HepG2 (cell line): ENCODE data around the gene GATA5. TPM values are rescaled to one million over a fixed set of nuclear protein-coding genes. Genes with fewer than 3 reads are reported as not detected.

Experiments
- ATAC-seq: fragments of 200-7000 bp; cut with Tn5 transposase; 3 replicates; pipeline ENCODE4 v1.9.1; 2020; ENCODE audit warnings: mild to moderate bottlenecking, moderate library complexity
- BruUV-seq: library from RNA; stranded (reverse); fragments of 400-500 nt; replicated peaks from 2 replicates; lab custom pipeline; 2021; lab: Mats Ljungman, UMichigan
- CTCF ChIA-PET: fragments of 300-600 bp; formaldehyde crosslinking; extraction: SDS; loops from one replicate; lab custom pipeline; 2021; ENCODE audit warnings: low total read pairs, inconsistent platforms, low intra/inter-chr PET ratio; lab: Yijun Ruan, JAX
- POLR2A ChIA-PET: fragments of 350-600 bp; sonication (Branson Sonifier 250); formaldehyde crosslinking; loops from one replicate; lab custom pipeline; 2020; ENCODE audit warnings: antibody characterized with exemption, inconsistent platforms; lab: Yijun Ruan, JAX
- DNase-seq: peaks from one replicate; pipeline ENCODE4 v3.0.0-alpha.2; 2015; ENCODE audit warnings: low spot score
- FAIRE-seq: peaks from 3 replicates; lab custom pipeline; 2011; peaks lifted over from hg19 to GRCh38; lab: Jason Lieb, UNC
- H2AFZ ChIP-seq: one replicate; pipeline ENCODE4 v1.6.1; 2011; ENCODE audit warnings: low read length, inconsistent platforms
- H3K27ac ChIP-seq: fragments of 300-600 bp; 3 replicates; pipeline ENCODE4 v1.8.0; 2011; ENCODE audit warnings: mixed run types, mild to moderate bottlenecking, mixed read lengths, low read length, inconsistent platforms; ENCODE audit not compliant: insufficient read depth; ENCODE audit errors: extremely low read length
- H3K27me3 ChIP-seq, 2 experiments: fragments of 200-600 bp in 1 of 2; 2 replicates in 1 of 2; 3 replicates in 1 of 2; pipeline versions ENCODE4 v1.6.0 to v1.8.0; 2011; ENCODE audit warnings: low read length in 2 of 2, mild to moderate bottlenecking in 2 of 2, moderate library complexity in 2 of 2, inconsistent platforms in 1 of 2; ENCODE audit not compliant: insufficient read depth in 2 of 2, control insufficient read depth in 1 of 2
- H3K36me3 ChIP-seq, 2 experiments: fragments of 200-600 bp in 1 of 2; replicated peaks in 1 of 2; 2 replicates in 1 of 2; 3 replicates in 1 of 2; pipeline versions ENCODE4 v1.5.1 to v1.8.0; 2011; ENCODE audit warnings: low read length in 2 of 2, inconsistent platforms in 1 of 2; ENCODE audit not compliant: insufficient read depth in 2 of 2, control insufficient read depth in 1 of 2
- H3K4me1 ChIP-seq: 2 replicates; pipeline ENCODE4 v1.5.1; 2012; ENCODE audit warnings: low read length, inconsistent platforms; ENCODE audit not compliant: insufficient read depth
- H3K4me2 ChIP-seq: 2 replicates; pipeline ENCODE4 v1.6.0; 2011; ENCODE audit warnings: low read depth, low read length, inconsistent platforms
- H3K4me3 ChIP-seq, 3 experiments: fragments of 200-600 bp in 1 of 3; sonication (generic), shearing (Covaris generic) in 1 of 3; replicated peaks in 1 of 3; 2 replicates each; pipeline ENCODE4 v1.5.1; 2011 to 2016; ENCODE audit warnings: low read length in 3 of 3, inconsistent platforms in 2 of 3, low read depth in 2 of 3, mild to moderate bottlenecking in 2 of 3, control low read depth in 1 of 3, mixed read lengths in 1 of 3; ENCODE audit not compliant: insufficient read depth in 1 of 3
- H3K79me2 ChIP-seq: one replicate; pipeline ENCODE4 v1.6.1; 2011; ENCODE audit warnings: low read length, inconsistent platforms; ENCODE audit not compliant: insufficient read depth
- H3K9ac ChIP-seq: 2 replicates; pipeline ENCODE4 v1.6.0; 2011; ENCODE audit warnings: mild to moderate bottlenecking, low read depth, low read length, inconsistent platforms; ENCODE audit not compliant: insufficient read depth
- H3K9me3 ChIP-seq: 2 replicates; pipeline ENCODE4 v1.5.1; 2012; ENCODE audit warnings: mild to moderate bottlenecking, low read length
- H4K20me1 ChIP-seq: 2 replicates; pipeline ENCODE4 v1.6.0; 2011; ENCODE audit warnings: inconsistent platforms, mild to moderate bottlenecking, low read length, moderate library complexity; ENCODE audit not compliant: insufficient read depth
- AKNA ChIP-seq: sonication (generic); formaldehyde crosslinking; IDR thresholded peaks from 2 replicates; pipeline ENCODE4 v1.4.0; 2020; ENCODE audit warnings: missing genetic modification reagents, borderline replicate concordance
- GPN1 ChIP-seq: sonication (generic); formaldehyde crosslinking; IDR thresholded peaks from 2 replicates; pipeline ENCODE4 v1.5.1; 2020; ENCODE audit warnings: missing genetic modification reagents, borderline replicate concordance
- MEF2D ChIP-seq: sonication (generic); formaldehyde crosslinking; IDR thresholded peaks from 2 replicates; pipeline ENCODE4 v1.5.1; 2020; ENCODE audit warnings: mild to moderate bottlenecking, missing genetic modification reagents
- SALL2 ChIP-seq: sonication (generic); formaldehyde crosslinking; IDR thresholded peaks from 2 replicates; pipeline ENCODE4 v1.8.1; 2023; ENCODE audit warnings: mild to moderate bottlenecking, missing genetic modification reagents, inconsistent platforms
- SP4 ChIP-seq: sonication (generic); formaldehyde crosslinking; IDR thresholded peaks from 2 replicates; pipeline ENCODE4 v1.8.1; 2023; ENCODE audit warnings: mild to moderate bottlenecking, missing genetic modification reagents
- ZNF629 ChIP-seq: sonication (generic); formaldehyde crosslinking; conservative IDR thresholded peaks from 2 replicates; pipeline ENCODE4 v1.5.0; 2020; ENCODE audit warnings: missing genetic modification reagents
- WGBS: methylation state at CpG from one replicate; pipeline ENCODE4 v1.1.6; 2017; ENCODE audit warnings: low lambda C conversion rate; 5-methylcytosine and 5-hydroxymethylcytosine counted together
- in situ Hi-C: cut with HindIII; loops from 2 replicates; pipeline ENCODE4 v1.10.0; 2017; ENCODE audit warnings: low pct_unique_long_range_greater_than_20kb; ENCODE audit not compliant: extremely low pct_ligation_motif_present
- intact Hi-C: fragments of 100-400 bp; cut with micrococcal nuclease; formaldehyde crosslinking; loops from one replicate; pipeline ENCODE4 v1.10.0; 2022; ENCODE audit not compliant: unreplicated experiment
- polyA plus RNA-seq, 8 experiments: library from polyadenylated mRNA; depleted of rRNA in 3 of 8; stranded (reverse) in 7 of 8; unstranded in 1 of 8; fragments of >200 nt; fragmentation: Illumina TruSeq in 4 of 8; extraction: Trizol in 4 of 8; gene quantifications; 2 replicates each; pipeline versions ENCODE4 v1.2.1 to v1.2.3, GENCODE V29; 2011 to 2016; ENCODE audit warnings: low read depth in 4 of 8, missing spikeins in 1 of 8, mixed read lengths in 1 of 8; ENCODE audit not compliant: insufficient read depth in 1 of 8
- total RNA-seq, 5 experiments: library from RNA; depleted of rRNA; stranded (reverse); fragments of >200 nt; fragmentation: Illumina TruSeq; extraction: Trizol; gene quantifications; 2 replicates each; pipeline ENCODE4 v1.2.3, GENCODE V29; 2016; ENCODE audit warnings: low read depth in 1 of 5
- TF ChIP-seq, protein P1 (sequence below): sonication (generic); formaldehyde crosslinking; IDR thresholded peaks from 2 replicates; pipeline ENCODE4 v1.4.0; 2020; ENCODE audit warnings: missing genetic modification reagents, borderline replicate concordance
- TF ChIP-seq, protein P2 (sequence below): sonication (generic); formaldehyde crosslinking; IDR thresholded peaks from 2 replicates; pipeline ENCODE4 v1.8.1; 2022; ENCODE audit warnings: low read depth, mild to moderate bottlenecking, missing genetic modification reagents

The GATA5 gene
- total and polyA plus RNA-seq, 2 of the 13 experiments (the other 11 are each of a cell fraction or from before 2014, with no cell fraction given), result 0.12 to 0.20 TPM

- H4K20me1 ChIP-seq, result no peaks in the 10 kb centered on the region; the same call in 1 of the 2 replicates
- TF ChIP-seq, protein P1, sequence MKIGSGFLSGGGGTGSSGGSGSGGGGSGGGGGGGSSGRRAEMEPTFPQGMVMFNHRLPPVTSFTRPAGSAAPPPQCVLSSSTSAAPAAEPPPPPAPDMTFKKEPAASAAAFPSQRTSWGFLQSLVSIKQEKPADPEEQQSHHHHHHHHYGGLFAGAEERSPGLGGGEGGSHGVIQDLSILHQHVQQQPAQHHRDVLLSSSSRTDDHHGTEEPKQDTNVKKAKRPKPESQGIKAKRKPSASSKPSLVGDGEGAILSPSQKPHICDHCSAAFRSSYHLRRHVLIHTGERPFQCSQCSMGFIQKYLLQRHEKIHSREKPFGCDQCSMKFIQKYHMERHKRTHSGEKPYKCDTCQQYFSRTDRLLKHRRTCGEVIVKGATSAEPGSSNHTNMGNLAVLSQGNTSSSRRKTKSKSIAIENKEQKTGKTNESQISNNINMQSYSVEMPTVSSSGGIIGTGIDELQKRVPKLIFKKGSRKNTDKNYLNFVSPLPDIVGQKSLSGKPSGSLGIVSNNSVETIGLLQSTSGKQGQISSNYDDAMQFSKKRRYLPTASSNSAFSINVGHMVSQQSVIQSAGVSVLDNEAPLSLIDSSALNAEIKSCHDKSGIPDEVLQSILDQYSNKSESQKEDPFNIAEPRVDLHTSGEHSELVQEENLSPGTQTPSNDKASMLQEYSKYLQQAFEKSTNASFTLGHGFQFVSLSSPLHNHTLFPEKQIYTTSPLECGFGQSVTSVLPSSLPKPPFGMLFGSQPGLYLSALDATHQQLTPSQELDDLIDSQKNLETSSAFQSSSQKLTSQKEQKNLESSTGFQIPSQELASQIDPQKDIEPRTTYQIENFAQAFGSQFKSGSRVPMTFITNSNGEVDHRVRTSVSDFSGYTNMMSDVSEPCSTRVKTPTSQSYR (CRISPR knock-in tag), result 0 out of 2 replicates have a peak, but pooled peaks have one; percentile 16
- no peak for TF ChIP-seq MEF2D
- TF ChIP-seq AKNA, result peak; percentile 71; the same call in 1 of the 2 replicates
- TF ChIP-seq, protein P2, sequence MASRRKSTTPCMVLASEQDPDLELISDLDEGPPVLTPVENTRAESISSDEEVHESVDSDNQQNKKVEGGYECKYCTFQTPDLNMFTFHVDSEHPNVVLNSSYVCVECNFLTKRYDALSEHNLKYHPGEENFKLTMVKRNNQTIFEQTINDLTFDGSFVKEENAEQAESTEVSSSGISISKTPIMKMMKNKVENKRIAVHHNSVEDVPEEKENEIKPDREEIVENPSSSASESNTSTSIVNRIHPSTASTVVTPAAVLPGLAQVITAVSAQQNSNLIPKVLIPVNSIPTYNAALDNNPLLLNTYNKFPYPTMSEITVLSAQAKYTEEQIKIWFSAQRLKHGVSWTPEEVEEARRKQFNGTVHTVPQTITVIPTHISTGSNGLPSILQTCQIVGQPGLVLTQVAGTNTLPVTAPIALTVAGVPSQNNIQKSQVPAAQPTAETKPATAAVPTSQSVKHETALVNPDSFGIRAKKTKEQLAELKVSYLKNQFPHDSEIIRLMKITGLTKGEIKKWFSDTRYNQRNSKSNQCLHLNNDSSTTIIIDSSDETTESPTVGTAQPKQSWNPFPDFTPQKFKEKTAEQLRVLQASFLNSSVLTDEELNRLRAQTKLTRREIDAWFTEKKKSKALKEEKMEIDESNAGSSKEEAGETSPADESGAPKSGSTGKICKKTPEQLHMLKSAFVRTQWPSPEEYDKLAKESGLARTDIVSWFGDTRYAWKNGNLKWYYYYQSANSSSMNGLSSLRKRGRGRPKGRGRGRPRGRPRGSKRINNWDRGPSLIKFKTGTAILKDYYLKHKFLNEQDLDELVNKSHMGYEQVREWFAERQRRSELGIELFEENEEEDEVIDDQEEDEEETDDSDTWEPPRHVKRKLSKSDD (CRISPR knock-in tag), result no peak
- no peak for TF ChIP-seq SALL2 (CRISPR knock-in tag)
- TF ChIP-seq SP4 (CRISPR knock-in tag), result no peak
- TF ChIP-seq GPN1 (CRISPR knock-in tag), result no peak
- 0 out of 2 replicates have a peak, but pooled peaks have one; percentile 36 for TF ChIP-seq ZNF629 (CRISPR knock-in tag)
- H3K27me3 ChIP-seq, result peaks cover 23 to 53% of the 10 kb centered on the region in 2 experiments
- intact Hi-C loops (no loop called here), in situ Hi-C loops (loop anchor here (25.0 kb wide), 1 partner anchor 276 kb away; the partner anchor contains the start of gene MRGBP)
- H3K79me2 ChIP-seq, result no peaks in the 10 kb centered on the region
- DNase-seq (no peak), ATAC-seq (no peak), FAIRE-seq (no peak)
- no peaks in the 10 kb centered on the region for H3K36me3 ChIP-seq
- no peak overlapping the region for H3K9ac ChIP-seq
- ChIA-PET CTCF (no interaction called here), POLR2A (no interaction called here)
- 31% methylated on average over 7 of the region's 8 CpGs for WGBS
- BruUV-seq, result no TSS peak
- no peak overlapping the region for H3K4me3 ChIP-seq
- H3K9me3 ChIP-seq, result no peaks in the 10 kb centered on the region
- H3K4me1 ChIP-seq, result 0 out of 2 replicates have a peak, but pooled peaks cover 5% of the 10 kb centered on the region
- H3K27ac ChIP-seq, result no peak overlapping the region
- no peak overlapping the region for H2AFZ ChIP-seq
- H3K4me2 ChIP-seq, result no peak overlapping the region
Observed at GRCh38 chr20:62511300-62511914, 35.6 kb upstream of the GATA5 start.
